H9 (cell line): ENCODE measurements around the gene GGNBP2. TPM values are rescaled to one million over a fixed set of nuclear protein-coding genes. Genes with fewer than 3 reads are reported as not detected.
A peak's percentile ranks its signal among the peaks of the same experiment; 100 is the strongest.

ENCODE experiments used
- DNase-seq: peaks from one replicate; pipeline ENCODE4 v3.0.0-alpha.2; 2017
- H2AFZ ChIP-seq: one replicate; pipeline ENCODE4 v1.6.1; 2013; ENCODE audit warnings: mild to moderate bottlenecking, low read length, control low read depth, moderate library complexity
- H2AK5ac ChIP-seq: 2 replicates; pipeline ENCODE4 v1.6.1; 2013; ENCODE audit warnings: low read length, control low read depth, mixed read lengths; ENCODE audit not compliant: insufficient read length
- H2BK120ac ChIP-seq: one replicate; pipeline ENCODE4 v1.6.1; 2013; ENCODE audit warnings: low read depth, mild to moderate bottlenecking, low read length, control low read depth, inconsistent platforms; ENCODE audit not compliant: poor library complexity, severe bottlenecking
- H2BK12ac ChIP-seq: 2 replicates; pipeline ENCODE4 v1.6.1; 2013; ENCODE audit warnings: low read length, control low read depth, mixed read lengths, low read depth; ENCODE audit not compliant: insufficient read length
- H2BK15ac ChIP-seq: 2 replicates; pipeline ENCODE4 v1.6.1; 2013; ENCODE audit warnings: low read depth, low read length, control low read depth
- H2BK20ac ChIP-seq: one replicate; pipeline ENCODE4 v1.6.1; 2013; ENCODE audit warnings: low read depth, mild to moderate bottlenecking, low read length, control low read depth, inconsistent platforms; ENCODE audit not compliant: poor library complexity, severe bottlenecking
- H2BK5ac ChIP-seq: 2 replicates; pipeline ENCODE4 v1.6.1; 2013; ENCODE audit warnings: low read length, control low read depth, mixed read lengths; ENCODE audit not compliant: insufficient read length
- H3K14ac ChIP-seq: 2 replicates; pipeline ENCODE4 v1.6.1; 2013; ENCODE audit warnings: low read length, control low read depth; ENCODE audit not compliant: insufficient read depth
- H3K18ac ChIP-seq: 2 replicates; pipeline ENCODE4 v1.6.1; 2013; ENCODE audit warnings: low read depth, mild to moderate bottlenecking, mixed read lengths, low read length, control low read depth; ENCODE audit not compliant: insufficient read length
- H3K23ac ChIP-seq: 2 replicates; pipeline ENCODE4 v1.6.1; 2013; ENCODE audit warnings: low read length, control low read depth, mixed read lengths, low read depth; ENCODE audit not compliant: insufficient read length
- H3K23me2 ChIP-seq: 2 replicates; pipeline ENCODE4 v1.6.1; 2013; ENCODE audit warnings: low read depth, mild to moderate bottlenecking, mixed read lengths, low read length, control low read depth; ENCODE audit not compliant: insufficient read length, poor library complexity, severe bottlenecking
- H3K27ac ChIP-seq: 2 replicates; pipeline ENCODE4 v1.5.1; 2013; ENCODE audit warnings: low read length, control low read depth, mixed read lengths, low read depth; ENCODE audit not compliant: insufficient read length
- H3K27me3 ChIP-seq: 2 replicates; pipeline ENCODE4 v1.6.1; 2013; ENCODE audit warnings: low read length, control low read depth, inconsistent platforms; ENCODE audit not compliant: insufficient read depth
- H3K4ac ChIP-seq: 2 replicates; pipeline ENCODE4 v1.6.1; 2013; ENCODE audit warnings: low read depth, mild to moderate bottlenecking, control low read depth, inconsistent platforms, low read length, moderate library complexity
- H3K4me1 ChIP-seq: 2 replicates; pipeline ENCODE4 v1.6.1; 2013; ENCODE audit warnings: low read length, control low read depth, inconsistent platforms; ENCODE audit not compliant: insufficient read depth
- H3K4me2 ChIP-seq: 2 replicates; pipeline ENCODE4 v1.6.1; 2013; ENCODE audit warnings: low read length, control low read depth, mixed read lengths; ENCODE audit not compliant: insufficient read length, insufficient read depth
- H3K56ac ChIP-seq: 2 replicates; pipeline ENCODE4 v1.6.1; 2013; ENCODE audit warnings: low read depth, mild to moderate bottlenecking, mixed read lengths, low read length, control low read depth; ENCODE audit not compliant: insufficient read length
- H3K79me1 ChIP-seq: 2 replicates; pipeline ENCODE4 v1.6.1; 2013; ENCODE audit warnings: low read depth, mild to moderate bottlenecking, moderate library complexity, low read length, control low read depth, inconsistent platforms; ENCODE audit not compliant: insufficient read depth, poor library complexity, severe bottlenecking
- H3K79me2 ChIP-seq: 2 replicates; pipeline ENCODE4 v1.6.1; 2013; ENCODE audit warnings: low read length, control low read depth, inconsistent platforms; ENCODE audit not compliant: insufficient read depth
- H3K9ac ChIP-seq: 2 replicates; pipeline ENCODE4 v1.6.1; 2013; ENCODE audit warnings: low read length, control low read depth, mixed read lengths; ENCODE audit not compliant: insufficient read length; ENCODE audit errors: extremely low read depth
- H3K9me3 ChIP-seq: one replicate; pipeline ENCODE4 v1.6.1; 2013; ENCODE audit warnings: low read depth, low read length, inconsistent platforms; ENCODE audit not compliant: control insufficient read depth
- H3T11ph ChIP-seq: one replicate; pipeline ENCODE4 v1.6.1; 2013; ENCODE audit warnings: mild to moderate bottlenecking, low read length, control low read depth, inconsistent platforms
- H4K20me1 ChIP-seq: one replicate; pipeline ENCODE4 v1.6.1; 2013; ENCODE audit not compliant: control insufficient read depth, insufficient read length, insufficient read depth
- H4K5ac ChIP-seq: 2 replicates; pipeline ENCODE4 v1.6.1; 2013; ENCODE audit warnings: low read depth, mild to moderate bottlenecking, mixed read lengths, low read length, control low read depth; ENCODE audit not compliant: insufficient read length
- H4K8ac ChIP-seq: replicated peaks from 2 replicates; pipeline ENCODE4 v1.6.1; 2013; ENCODE audit warnings: low read length, control low read depth, mixed read lengths, low read depth; ENCODE audit not compliant: insufficient read length
- H4K91ac ChIP-seq: 2 replicates; pipeline ENCODE4 v1.6.1; 2013; ENCODE audit warnings: low read depth, mild to moderate bottlenecking, moderate library complexity, mixed read lengths, low read length, control low read depth; ENCODE audit not compliant: insufficient read length
- H3K27ac Mint-ChIP-seq, 3 experiments: 2 replicates in 2 of 3; 3 replicates in 1 of 3; pipeline ENCODE4 v1.8.0; 2020 to 2021; ENCODE audit warnings: mixed read lengths in 3 of 3, mild to moderate bottlenecking in 1 of 3, moderate library complexity in 1 of 3
- H3K27me3 Mint-ChIP-seq: 2 replicates; pipeline ENCODE4 v1.8.0; 2021; ENCODE audit warnings: low read depth, mild to moderate bottlenecking, moderate library complexity, mixed read lengths
- H3K36me3 Mint-ChIP-seq, 3 experiments: 2 replicates in 2 of 3; 3 replicates in 1 of 3; pipeline ENCODE4 v1.8.0; 2020 to 2021; ENCODE audit warnings: low read depth in 3 of 3, mixed read lengths in 3 of 3; ENCODE audit not compliant: insufficient read depth in 1 of 3
- H3K4me1 Mint-ChIP-seq, 2 experiments: 2 replicates each; pipeline ENCODE4 v1.8.0; 2020; ENCODE audit warnings: mixed read lengths in 2 of 2
- H3K4me3 Mint-ChIP-seq, 2 experiments: 2 replicates in 1 of 2; 3 replicates in 1 of 2; pipeline ENCODE4 v1.8.0; 2020 to 2021; ENCODE audit warnings: mild to moderate bottlenecking in 2 of 2, mixed read lengths in 2 of 2, moderate library complexity in 1 of 2
- H3K9me3 Mint-ChIP-seq, 2 experiments: 2 replicates in 1 of 2; 3 replicates in 1 of 2; pipeline ENCODE4 v1.8.0; 2020; ENCODE audit warnings: mild to moderate bottlenecking in 2 of 2, mixed read lengths in 2 of 2, moderate library complexity in 1 of 2
- WGBS: extraction: QIAGEN DNeasy Blood & Tissue Kit; methylation state at CpG from one replicate; pipeline ENCODE4 v1.1.7; 2013; ENCODE audit warnings: missing lambda C conversion rate, low lambda C conversion rate, mixed read lengths; ENCODE audit not compliant: insufficient read length; ENCODE audit errors: extremely low coverage; 5-methylcytosine and 5-hydroxymethylcytosine counted together
- total RNA-seq: library from RNA; stranded (reverse); gene quantifications from 2 replicates; pipeline ENCODE4 v1.2.1, GENCODE V29; 2021
- TF ChIP-seq, protein P1 (sequence below): fragments of 200-600 bp; sonication (generic); conservative IDR thresholded peaks from 3 replicates; pipeline ENCODE4 v1.8.0; 2021; ENCODE audit warnings: antibody characterized with exemption, mild to moderate bottlenecking

Gene GGNBP2
- total RNA-seq, 1 experiment from 2014 or later = 52.8 TPM

DNA sequence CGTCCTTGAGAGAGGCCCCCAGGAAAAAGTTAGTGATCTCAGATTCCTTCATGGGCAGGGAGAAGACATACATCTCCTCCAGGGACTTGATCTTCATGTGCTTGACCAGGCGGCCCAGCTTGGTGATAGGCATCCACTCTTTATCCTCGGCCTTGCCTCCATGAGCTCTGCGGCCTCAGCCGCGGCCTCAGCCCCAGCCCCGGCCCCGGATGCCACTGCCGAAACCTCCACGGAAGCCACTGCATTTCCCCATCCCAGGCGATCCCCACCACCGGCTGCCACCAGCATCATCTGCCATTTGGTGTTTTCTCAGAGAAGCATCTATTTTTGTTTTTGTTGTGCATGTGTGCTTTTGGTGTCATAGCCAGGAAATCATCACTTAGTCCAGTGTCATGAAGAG is 30.3 kb downstream of the GGNBP2 start:
- no CpG with 5 or more reads among the region's 12 CpGs for WGBS
- Histone ChIP-seq H3K4me2 (no peak overlapping the region), H3K14ac (no peak overlapping the region), H4K8ac (no peak overlapping the region), H3K9ac (no peak overlapping the region), H3K18ac (no peak overlapping the region), H4K91ac (no peak overlapping the region), H2BK20ac (no peak overlapping the region), H2BK5ac (no peak overlapping the region), H3K4me1 (no peaks in the 10 kb centered on the region), H3K79me1 (no peaks in the 10 kb centered on the region), H3K4ac (no peak overlapping the region), H3K9me3 (no peaks in the 10 kb centered on the region), H3K79me2 (no peaks in the 10 kb centered on the region), H3K27me3 (no peaks in the 10 kb centered on the region), H3K56ac (no peak overlapping the region), H3K23me2 (no peaks in the 10 kb centered on the region), H2AK5ac (no peak overlapping the region), H4K20me1 (no peaks in the 10 kb centered on the region), H3K27ac (no peak overlapping the region), H2BK120ac (no peak overlapping the region), H2BK12ac (no peak overlapping the region), H2BK15ac (no peak overlapping the region), H4K5ac (no peak overlapping the region), H3K23ac (no peak overlapping the region), H2AFZ (no peak overlapping the region), H3T11ph (no peak overlapping the region)
- H3K4me3 Mint-ChIP-seq = no peak overlapping the region
- H3K36me3 Mint-ChIP-seq = peaks cover 16 to 38% (median 25%) of the 10 kb centered on the region in 3 experiments; a peak in 6 of 7 replicates
- H3K27me3 Mint-ChIP-seq = no peaks in the 10 kb centered on the region
- H3K4me1 Mint-ChIP-seq = no peaks in the 10 kb centered on the region
- TF ChIP-seq, protein P1, sequence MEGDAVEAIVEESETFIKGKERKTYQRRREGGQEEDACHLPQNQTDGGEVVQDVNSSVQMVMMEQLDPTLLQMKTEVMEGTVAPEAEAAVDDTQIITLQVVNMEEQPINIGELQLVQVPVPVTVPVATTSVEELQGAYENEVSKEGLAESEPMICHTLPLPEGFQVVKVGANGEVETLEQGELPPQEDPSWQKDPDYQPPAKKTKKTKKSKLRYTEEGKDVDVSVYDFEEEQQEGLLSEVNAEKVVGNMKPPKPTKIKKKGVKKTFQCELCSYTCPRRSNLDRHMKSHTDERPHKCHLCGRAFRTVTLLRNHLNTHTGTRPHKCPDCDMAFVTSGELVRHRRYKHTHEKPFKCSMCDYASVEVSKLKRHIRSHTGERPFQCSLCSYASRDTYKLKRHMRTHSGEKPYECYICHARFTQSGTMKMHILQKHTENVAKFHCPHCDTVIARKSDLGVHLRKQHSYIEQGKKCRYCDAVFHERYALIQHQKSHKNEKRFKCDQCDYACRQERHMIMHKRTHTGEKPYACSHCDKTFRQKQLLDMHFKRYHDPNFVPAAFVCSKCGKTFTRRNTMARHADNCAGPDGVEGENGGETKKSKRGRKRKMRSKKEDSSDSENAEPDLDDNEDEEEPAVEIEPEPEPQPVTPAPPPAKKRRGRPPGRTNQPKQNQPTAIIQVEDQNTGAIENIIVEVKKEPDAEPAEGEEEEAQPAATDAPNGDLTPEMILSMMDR = no peak
- H3K9me3 Mint-ChIP-seq = no peaks in the 10 kb centered on the region
- no peak for DNase-seq
- peak overlapping the region in 2 of 3 experiments; percentile 44 to 77; a peak in 2 of 7 replicates for H3K27ac Mint-ChIP-seq
